Activated T-helper 1 cell treated with Interleukin-2 at 50 U/mL for 16 hours (primary cell): ENCODE results near the gene MARK3.

Experiments
- DNase-seq: peaks from one replicate; pipeline ENCODE4 v3.0.0-alpha.2; 2020; ENCODE audit warnings: low read depth

The MARK3 gene

GRCh38 chr14:103538291-103539055 is 153.3 kb downstream of the MARK3 start:
- no peak for DNase-seq

GRCh38 chr14:103539056-103539825 is 154.0 kb downstream of the MARK3 start:
- no peak for DNase-seq

- no peak for DNase-seq
Observed at GRCh38 chr14:103540821-103541708, 155.8 kb downstream of the MARK3 start.

GRCh38 chr14:103541709-103542604 is 156.7 kb downstream of the MARK3 start:
- no peak for DNase-seq

GRCh38 chr14:103542605-103543088 is 157.4 kb downstream of the MARK3 start:
- no peak for DNase-seq

GRCh38 chr14:103543140-103543539 is 157.9 kb downstream of the MARK3 start:
- no peak for DNase-seq

- DNase-seq, result no peak
Observed at GRCh38 chr14:103543721-103544387, 158.6 kb downstream of the MARK3 start.

- DNase-seq, result no peak
Observed at GRCh38 chr14:103544388-103545218, 159.4 kb downstream of the MARK3 start.

GRCh38 chr14:103545219-103545914 is 160.2 kb downstream of the MARK3 start:
- no peak for DNase-seq

- DNase-seq, result no peak
Observed at GRCh38 chr14:103545915-103546651, 160.9 kb downstream of the MARK3 start.

- DNase-seq, result peak; percentile 55
Observed at GRCh38 chr14:103546652-103547454, 161.6 kb downstream of the MARK3 start.

- DNase-seq, result no peak
Observed at GRCh38 chr14:103547455-103547940, 162.3 kb downstream of the MARK3 start.

- DNase-seq, result no peak
Observed at GRCh38 chr14:103547941-103548462, 162.8 kb downstream of the MARK3 start.

- no peak for DNase-seq
Observed at GRCh38 chr14:103548463-103549351, 163.5 kb downstream of the MARK3 start.

GRCh38 chr14:103549361-103550311 is 164.4 kb downstream of the MARK3 start:
- no peak for DNase-seq
